SK-N-MC (cell line): ENCODE data around the gene KCNAB2.

ENCODE experiments used
- EZH2 ChIP-seq: fragments of 200-600 bp; sonication (generic); IDR thresholded peaks from one replicate; pipeline ENCODE4 v1.6.1; 2017; ENCODE audit warnings: antibody characterized with exemption
- FOXP2 ChIP-seq: optimal IDR thresholded peaks from 2 replicates; pipeline ENCODE3; 2011; ENCODE audit warnings: mild to moderate bottlenecking, moderate library complexity; ENCODE audit not compliant: insufficient read depth; ENCODE audit errors: extremely low read length, control extremely low read depth
- POLR2AphosphoS5 ChIP-seq: IDR thresholded peaks from 2 replicates; pipeline ENCODE4 v1.6.1; 2012; ENCODE audit warnings: mild to moderate bottlenecking, low read depth, low read length, borderline replicate concordance

GRCh38 chr1:6007318-6008083, 38.2 kb upstream of the KCNAB2 start:
- TF ChIP-seq EZH2 (no peak), POLR2AphosphoS5 (peak; percentile 39), FOXP2 (no peak)
